ENCODE measurements around the gene SLC7A5. TPM values are rescaled to one million over a fixed set of nuclear protein-coding genes. Genes with fewer than 3 reads are reported as not detected.
"Not testable (repeated sequence)": the region's sequence is repeated elsewhere in the genome, so short reads cannot be mapped to it uniquely, and the experiment has no call there.

The SLC7A5 gene
- total RNA-seq, 2 donors from 2014 or later = 130 to 233 TPM

DNA sequence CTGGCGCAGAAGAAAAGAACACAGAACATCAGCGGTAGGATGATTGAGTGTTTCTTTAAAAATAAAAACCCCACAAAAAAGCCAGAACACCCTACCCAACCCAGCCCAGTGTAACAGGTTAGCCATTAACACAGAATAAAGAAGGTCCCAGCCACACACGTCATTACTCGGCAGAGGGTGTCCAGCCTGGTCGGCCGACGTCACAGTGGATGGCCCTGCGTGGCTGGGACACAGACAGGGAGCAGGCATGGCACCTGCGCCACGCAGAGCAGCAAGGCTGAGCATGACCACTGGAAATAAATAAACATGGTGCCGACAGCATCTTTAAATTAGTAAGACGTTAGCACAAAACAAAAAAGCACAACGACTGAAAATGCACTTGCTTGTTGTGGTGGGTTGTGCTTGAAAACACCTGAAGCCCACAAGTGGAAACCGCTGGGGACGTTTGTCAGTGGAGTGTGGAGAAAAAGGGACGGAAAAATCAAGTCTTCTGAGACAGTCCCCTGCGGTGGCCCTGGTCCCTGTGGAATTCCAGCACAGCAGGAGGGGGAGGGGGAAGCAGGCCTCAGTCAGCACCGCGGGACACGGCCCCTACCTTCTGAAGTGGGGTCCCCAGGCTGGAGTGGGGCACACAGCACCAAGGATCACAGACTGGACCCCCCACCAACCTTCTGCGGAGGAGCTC lies 39.2 kb downstream of the SLC7A5 start:
- Mint-ChIP-seq H3K27ac (peak overlapping the region; percentile 46), H3K4me1 (no peaks in the 10 kb centered on the region)
- ATAC-seq (replicated peaks) = no peak

DNA sequence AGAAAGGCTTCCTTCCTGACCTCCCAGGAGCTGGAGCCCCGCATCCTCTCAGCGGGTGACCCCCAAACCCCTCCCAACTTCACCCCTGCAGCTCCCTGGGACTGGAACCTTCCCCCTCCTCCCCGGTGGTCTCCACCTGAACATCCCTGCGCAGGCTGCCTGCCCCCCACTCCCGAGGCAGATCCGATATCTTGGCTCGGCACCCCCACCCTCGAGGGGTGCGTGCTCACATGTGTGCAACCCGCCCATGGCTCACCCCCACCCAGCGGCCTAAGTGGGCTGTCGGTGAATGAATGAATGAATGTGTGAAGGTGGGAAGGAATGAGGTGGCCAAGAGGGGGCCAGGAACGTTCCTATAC lies 39.7 kb downstream of the SLC7A5 start:
- no peak for ATAC-seq (replicated peaks)
- H3K27ac Mint-ChIP-seq = peak overlapping the region; percentile 46
- no peaks in the 10 kb centered on the region for H3K4me1 Mint-ChIP-seq
- H3K27me3 Mint-ChIP-seq = no peaks in the 10 kb centered on the region
- H3K9me3 Mint-ChIP-seq = no peaks in the 10 kb centered on the region
- H3K36me3 Mint-ChIP-seq (ENCODE audit: low read depth) = peaks cover 52% of the 10 kb centered on the region
- H3K4me3 Mint-ChIP-seq = no peak overlapping the region

More for the DNA sequence above, 39.2 kb downstream of the SLC7A5 start:
- no peaks in the 10 kb centered on the region for H3K27me3 Mint-ChIP-seq
- H3K9me3 Mint-ChIP-seq = no peaks in the 10 kb centered on the region
- H3K36me3 Mint-ChIP-seq (ENCODE audit: low read depth) = peaks cover 57% of the 10 kb centered on the region
- no peak overlapping the region for H3K4me3 Mint-ChIP-seq

DNA sequence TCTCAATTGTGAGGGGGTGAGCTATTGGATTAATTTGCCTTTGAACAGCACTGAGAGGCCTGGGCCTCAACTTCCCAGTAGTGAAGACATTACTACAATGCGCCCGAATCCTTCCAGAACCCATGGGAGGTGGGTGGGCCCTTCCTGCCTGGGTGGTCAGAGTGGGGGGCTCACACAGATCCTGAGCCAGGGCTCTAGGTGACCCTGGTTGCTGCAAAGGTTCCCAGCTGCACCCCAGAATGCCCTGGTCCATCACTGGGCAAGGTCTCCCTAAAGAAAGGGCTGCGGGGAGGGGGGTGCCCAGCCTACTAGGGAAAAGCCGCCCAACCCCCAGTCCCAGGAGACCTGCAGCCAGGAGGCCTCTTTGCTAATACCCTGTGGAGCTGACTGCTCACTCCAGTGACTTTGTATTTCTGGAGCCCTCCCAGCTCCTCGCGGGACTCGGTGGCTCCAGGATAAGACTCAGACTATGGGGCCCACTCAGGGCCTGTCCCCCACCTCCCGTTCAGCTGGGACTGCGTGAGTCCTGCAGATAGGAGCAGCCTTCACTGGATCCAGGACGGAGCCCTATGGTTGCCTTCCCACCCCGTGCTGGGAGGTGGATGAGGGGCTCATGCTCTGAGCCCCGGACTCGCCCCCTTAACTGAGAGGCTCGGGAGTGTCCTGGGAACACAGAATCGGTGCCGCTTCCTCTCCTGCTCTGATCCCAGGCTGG lies 40.2 kb downstream of the SLC7A5 start:
- no peaks in the 10 kb centered on the region for H3K9me3 Mint-ChIP-seq
- no peaks in the 10 kb centered on the region for H3K4me1 Mint-ChIP-seq
- H3K4me3 Mint-ChIP-seq = no peak overlapping the region
- no peaks in the 10 kb centered on the region for H3K27me3 Mint-ChIP-seq
- no peak for ATAC-seq (replicated peaks)
- H3K27ac Mint-ChIP-seq = no peak overlapping the region
- H3K36me3 Mint-ChIP-seq (ENCODE audit: low read depth) = peaks cover 47% of the 10 kb centered on the region

DNA sequence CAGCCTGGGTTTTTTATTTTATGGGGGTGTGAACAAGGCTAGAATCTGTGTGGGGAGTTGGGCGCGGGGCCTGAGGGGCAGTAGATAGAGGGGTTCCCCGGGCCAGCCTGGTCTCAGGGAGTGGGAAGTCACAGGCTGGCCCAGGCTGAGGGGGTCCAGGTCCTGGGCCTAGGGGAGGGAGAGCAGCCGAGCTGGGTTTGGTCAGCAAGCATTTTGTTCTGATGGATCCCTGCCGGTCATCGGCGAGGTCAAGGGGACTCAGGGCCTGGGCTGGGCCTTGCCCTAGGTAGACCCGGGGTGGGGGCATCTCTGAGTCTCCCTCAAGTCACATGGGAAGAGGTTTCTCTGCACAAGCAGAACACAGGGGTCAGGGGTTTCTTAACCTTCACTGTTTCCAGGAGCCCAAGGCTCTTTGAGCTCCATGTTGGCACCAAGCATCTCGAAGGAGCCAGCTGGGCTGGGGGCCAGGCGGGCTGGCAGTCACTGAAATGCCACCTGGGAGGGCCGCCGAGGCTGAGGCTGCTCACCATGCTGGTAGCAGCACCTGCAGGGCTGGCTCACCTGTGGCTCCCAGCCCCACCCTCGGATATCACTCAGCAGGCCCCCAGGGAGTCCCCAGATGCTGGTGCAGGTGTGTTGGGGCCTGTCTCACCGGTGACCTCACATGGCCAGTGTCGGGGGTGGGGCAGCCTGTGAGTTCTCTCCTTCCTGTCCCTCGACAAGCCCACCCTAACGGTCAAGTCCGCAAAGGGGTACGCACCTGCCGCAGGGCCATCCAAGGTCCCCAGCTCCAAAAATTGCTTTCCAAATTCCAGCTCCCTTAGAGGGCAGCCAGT lies 41.0 kb downstream of the SLC7A5 start:
- H3K4me1 Mint-ChIP-seq = no peaks in the 10 kb centered on the region
- H3K9me3 Mint-ChIP-seq = no peaks in the 10 kb centered on the region
- peak overlapping the region; percentile 74 for H3K27ac Mint-ChIP-seq
- peak; percentile 25 for ATAC-seq (replicated peaks)
- no peak overlapping the region for H3K4me3 Mint-ChIP-seq
- H3K27me3 Mint-ChIP-seq = no peaks in the 10 kb centered on the region
- H3K36me3 Mint-ChIP-seq (ENCODE audit: low read depth) = peaks cover 39% of the 10 kb centered on the region

DNA sequence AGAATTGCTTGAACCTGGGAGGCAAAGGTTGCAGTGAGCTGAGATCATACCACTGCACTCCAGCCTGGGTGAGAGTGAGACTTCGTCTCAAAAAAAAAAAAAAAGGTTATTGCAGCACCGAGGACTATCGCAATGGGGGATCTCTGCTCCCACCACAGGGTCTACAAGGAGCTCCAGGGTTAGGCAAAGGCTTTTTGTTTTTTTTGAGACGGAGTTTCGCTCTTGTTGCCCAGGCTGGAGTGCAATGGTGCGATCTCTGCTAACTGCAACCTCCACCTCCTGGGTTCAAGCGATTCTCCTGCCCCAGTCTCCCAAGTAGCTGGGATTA lies 41.8 kb downstream of the SLC7A5 start:
- H3K36me3 Mint-ChIP-seq (ENCODE audit: low read depth) = peaks cover 32% of the 10 kb centered on the region
- H3K9me3 Mint-ChIP-seq; H3K4me1 Mint-ChIP-seq; ATAC-seq (replicated peaks); H3K27me3 Mint-ChIP-seq; H3K4me3 Mint-ChIP-seq: not testable (repeated sequence)
- H3K27ac Mint-ChIP-seq = peak overlapping the region; percentile 74

DNA sequence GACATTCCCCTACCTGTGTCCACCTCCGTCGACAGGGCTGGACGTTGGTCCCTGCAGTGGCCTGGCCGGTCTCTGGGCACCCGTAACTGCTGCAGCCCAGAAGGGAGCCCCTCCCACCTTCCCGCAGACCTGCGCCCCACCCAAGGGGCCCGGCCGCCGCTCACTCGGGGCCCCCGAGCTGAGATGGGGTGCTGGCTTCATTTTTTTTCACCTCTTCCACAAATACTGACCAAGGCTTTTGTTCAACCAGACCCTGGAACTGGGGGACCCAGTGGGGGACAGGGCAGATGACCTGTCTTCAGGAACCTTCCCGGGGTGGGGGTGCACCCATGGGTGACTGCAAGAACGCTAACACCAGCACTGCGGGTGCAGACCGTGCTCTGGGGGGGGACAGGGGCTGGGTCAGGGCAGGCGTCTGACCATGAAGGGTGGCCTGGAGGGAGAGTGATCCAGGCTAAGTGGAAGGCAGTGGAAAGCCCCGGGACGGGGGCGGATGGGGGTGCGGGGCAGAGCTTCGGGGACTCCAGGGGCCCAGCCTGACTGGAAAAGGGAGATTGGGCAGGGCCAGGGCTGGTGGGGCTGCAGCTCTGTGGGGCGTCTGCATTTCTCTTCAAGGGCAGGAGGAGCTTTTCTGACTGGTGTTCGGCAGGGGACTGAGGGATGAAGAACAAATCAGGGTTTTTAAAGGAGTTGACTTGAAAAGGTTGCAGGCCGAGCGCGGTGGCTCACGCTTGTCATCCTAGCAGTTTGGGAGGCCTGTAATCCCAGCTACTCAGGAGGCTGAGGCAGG lies 42.3 kb downstream of the SLC7A5 start:
- no peak overlapping the region for H3K4me3 Mint-ChIP-seq
- ATAC-seq (replicated peaks) = peak; percentile 5
- peaks cover 26% of the 10 kb centered on the region for H3K36me3 Mint-ChIP-seq (ENCODE audit: low read depth)
- no peak overlapping the region for H3K27ac Mint-ChIP-seq
- H3K4me1 Mint-ChIP-seq = no peaks in the 10 kb centered on the region
- H3K9me3 Mint-ChIP-seq = no peaks in the 10 kb centered on the region
- H3K27me3 Mint-ChIP-seq = no peaks in the 10 kb centered on the region

DNA sequence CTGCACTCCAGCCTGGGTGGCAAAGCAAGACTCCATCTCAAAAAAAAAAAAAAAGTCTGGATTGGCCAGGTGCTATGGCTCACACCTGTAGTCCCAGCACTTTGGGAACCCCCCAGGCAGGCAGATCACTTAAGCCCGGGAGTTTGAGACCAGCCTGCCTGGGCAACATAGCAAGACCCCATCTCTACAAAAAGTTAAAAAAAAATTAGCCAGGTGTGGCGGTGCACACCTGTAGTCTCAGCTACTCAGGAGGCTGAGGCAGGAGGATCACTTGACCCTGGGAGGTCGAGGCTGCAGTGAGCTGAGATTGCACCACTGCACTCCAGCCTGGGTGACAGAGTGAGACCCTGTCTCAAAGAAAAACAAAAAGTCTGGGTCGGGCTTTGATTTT lies 42.9 kb downstream of the SLC7A5 start:
- H3K4me3 Mint-ChIP-seq; H3K27ac Mint-ChIP-seq; H3K4me1 Mint-ChIP-seq; H3K9me3 Mint-ChIP-seq; H3K27me3 Mint-ChIP-seq; ATAC-seq (replicated peaks): not testable (repeated sequence)
- peaks cover 20% of the 10 kb centered on the region for H3K36me3 Mint-ChIP-seq (ENCODE audit: low read depth)

DNA sequence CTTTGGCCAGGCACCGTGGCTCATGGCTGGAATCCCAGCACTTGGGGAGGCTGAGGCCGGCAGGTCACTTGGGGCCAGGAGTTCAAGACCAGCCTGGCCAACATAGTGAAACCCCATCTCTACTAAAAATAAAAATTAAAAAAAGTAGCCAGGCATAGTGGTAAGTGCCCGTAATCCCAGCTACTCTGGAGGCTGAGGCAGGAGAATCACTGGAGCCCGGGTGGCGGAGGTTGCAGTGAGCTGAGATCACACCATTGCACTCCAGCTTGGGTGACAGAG lies 43.5 kb downstream of the SLC7A5 start:
- not testable (repeated sequence) for H3K27me3 Mint-ChIP-seq; ATAC-seq (replicated peaks); H3K27ac Mint-ChIP-seq; H3K4me1 Mint-ChIP-seq; H3K9me3 Mint-ChIP-seq; H3K4me3 Mint-ChIP-seq
- H3K36me3 Mint-ChIP-seq (ENCODE audit: low read depth) = peaks cover 14% of the 10 kb centered on the region

DNA sequence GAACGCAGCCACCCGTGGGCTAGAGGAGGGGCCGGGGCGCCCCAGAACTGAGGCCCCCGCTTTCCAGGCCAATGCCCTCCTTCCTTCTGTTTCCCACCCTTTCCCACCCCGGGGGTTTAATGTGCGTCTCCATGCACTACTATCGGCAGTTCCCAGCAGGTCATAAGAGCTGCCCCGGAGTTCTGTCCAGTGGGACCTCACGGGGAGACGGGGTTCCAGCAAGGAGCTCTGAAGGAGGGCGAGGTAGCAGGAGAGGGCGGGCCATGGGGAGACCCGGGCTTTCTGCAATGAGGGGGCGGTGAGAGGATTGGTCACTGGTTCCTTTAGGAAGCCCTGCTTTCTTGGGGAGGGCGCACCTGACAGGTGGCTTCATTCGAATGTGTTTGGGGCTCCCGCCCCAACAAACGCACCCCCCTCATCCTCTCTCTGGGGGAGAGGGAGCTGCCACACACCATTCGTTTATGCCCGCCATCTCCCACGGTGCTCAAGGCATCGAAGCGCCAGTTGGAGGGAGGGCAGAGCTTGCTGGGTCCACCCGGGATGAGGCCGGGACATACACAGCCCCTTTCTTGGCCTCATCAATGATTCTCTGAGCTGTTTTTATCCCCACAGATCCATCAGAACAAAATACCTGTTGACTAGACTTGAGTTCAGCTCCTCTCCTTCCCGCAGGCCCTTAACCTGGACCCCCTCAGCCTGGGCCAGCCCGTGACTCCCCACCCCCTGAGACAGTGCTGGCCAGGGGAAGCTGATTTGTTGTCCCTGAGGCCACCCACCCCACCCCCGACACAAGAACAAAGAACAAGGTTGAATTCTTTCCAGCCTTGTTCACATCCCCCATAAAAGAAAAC lies 44.1 kb downstream of the SLC7A5 start:
- H3K27me3 Mint-ChIP-seq = no peaks in the 10 kb centered on the region
- H3K4me1 Mint-ChIP-seq = no peaks in the 10 kb centered on the region
- no peak for ATAC-seq (replicated peaks)
- H3K4me3 Mint-ChIP-seq = no peak overlapping the region
- no peak overlapping the region for H3K27ac Mint-ChIP-seq
- no peaks in the 10 kb centered on the region for H3K9me3 Mint-ChIP-seq
- peaks cover 8% of the 10 kb centered on the region for H3K36me3 Mint-ChIP-seq (ENCODE audit: low read depth)

DNA sequence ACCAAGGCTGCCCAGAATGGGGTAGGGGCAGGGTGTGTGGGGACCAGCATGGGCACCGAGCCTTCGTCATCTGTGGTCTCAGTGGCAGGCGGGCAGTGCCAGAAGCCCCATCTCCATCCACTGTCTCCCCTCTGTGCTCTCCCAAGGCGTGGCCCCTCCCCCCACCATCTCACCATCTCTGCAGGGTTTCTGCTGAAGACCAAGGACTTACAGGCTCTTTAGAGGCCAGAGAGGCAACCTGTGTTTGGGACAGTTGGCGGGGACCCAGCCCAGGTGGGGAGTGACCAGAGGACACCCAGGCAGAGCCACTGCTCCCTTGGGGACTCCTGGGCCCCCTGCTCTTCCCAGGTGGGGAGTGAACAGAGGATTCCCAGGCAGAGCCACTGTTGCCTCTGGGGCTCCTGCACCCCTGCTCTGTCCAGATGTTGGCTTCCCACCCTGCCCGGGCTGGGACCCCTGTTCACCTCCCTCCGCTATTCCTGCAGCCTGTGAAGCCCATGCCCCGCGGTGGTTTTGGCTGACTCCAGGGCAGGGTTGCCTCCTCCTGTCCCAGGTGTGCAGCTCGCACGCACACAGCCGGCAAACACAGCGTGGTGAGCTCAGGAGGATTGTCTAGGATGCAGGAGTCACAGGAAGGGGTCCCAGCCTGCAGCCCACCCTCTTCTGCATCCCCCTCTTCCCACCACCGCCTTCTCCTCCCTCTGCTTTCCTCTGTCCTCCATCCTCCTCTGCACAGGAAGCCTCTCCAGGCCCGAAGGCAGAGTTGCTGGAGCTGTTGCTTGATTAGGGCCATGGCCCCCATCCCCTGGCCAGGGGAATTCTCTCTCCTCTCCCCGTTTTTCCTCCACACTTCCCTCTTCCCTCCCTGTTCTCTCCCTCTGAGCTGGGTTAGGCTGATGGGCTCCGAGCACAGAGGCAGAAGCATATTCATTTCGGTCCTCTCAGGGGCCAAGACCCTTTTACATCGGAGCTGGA lies 45.0 kb downstream of the SLC7A5 start:
- Mint-ChIP-seq H3K36me3 (ENCODE audit: low read depth) (no peaks in the 10 kb centered on the region), H3K4me3 (no peak overlapping the region), H3K4me1 (no peaks in the 10 kb centered on the region)

DNA sequence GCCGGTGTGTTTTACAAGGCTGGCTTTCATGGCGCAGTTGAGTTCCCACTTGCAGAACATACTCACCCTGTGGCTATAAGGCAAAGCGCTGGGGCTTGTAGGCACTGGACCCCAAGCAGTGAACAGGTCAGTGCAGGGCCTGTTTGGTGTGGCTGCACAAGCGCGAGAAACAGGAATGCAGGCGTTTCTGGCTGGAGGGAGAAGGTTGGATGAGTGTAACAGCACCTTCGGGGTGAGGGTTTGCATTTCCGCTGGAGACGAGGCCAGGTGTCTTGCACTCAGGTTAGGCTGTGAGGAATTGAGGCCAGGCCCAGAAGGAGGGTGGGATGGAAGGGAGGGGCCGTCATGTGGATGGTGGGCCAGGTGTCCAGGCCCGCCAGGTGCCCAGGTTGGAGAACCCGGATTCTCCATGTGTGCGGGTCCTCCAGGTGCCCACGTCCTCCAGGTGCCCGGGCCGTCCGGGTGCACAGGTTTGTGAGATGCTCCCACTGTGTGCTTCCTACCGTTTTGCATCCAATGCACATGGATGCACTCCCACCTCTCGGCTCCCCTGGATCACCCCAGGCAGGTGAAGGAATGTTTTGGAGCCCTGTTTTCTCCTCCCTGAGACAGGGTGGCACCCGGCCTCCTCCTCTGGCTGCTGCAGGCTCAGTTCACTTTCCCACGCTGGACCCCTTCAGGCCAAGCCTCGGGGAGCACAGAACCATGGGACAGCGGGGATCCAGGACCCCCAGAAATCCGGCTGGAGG lies 46.0 kb downstream of the SLC7A5 start:
- H3K27ac Mint-ChIP-seq = no peak overlapping the region

More for the DNA sequence above, 45.0 kb downstream of the SLC7A5 start:
- no peak overlapping the region for H3K27ac Mint-ChIP-seq
- no peaks in the 10 kb centered on the region for H3K9me3 Mint-ChIP-seq
- ATAC-seq (replicated peaks) = no peak
- no peaks in the 10 kb centered on the region for H3K27me3 Mint-ChIP-seq

DNA sequence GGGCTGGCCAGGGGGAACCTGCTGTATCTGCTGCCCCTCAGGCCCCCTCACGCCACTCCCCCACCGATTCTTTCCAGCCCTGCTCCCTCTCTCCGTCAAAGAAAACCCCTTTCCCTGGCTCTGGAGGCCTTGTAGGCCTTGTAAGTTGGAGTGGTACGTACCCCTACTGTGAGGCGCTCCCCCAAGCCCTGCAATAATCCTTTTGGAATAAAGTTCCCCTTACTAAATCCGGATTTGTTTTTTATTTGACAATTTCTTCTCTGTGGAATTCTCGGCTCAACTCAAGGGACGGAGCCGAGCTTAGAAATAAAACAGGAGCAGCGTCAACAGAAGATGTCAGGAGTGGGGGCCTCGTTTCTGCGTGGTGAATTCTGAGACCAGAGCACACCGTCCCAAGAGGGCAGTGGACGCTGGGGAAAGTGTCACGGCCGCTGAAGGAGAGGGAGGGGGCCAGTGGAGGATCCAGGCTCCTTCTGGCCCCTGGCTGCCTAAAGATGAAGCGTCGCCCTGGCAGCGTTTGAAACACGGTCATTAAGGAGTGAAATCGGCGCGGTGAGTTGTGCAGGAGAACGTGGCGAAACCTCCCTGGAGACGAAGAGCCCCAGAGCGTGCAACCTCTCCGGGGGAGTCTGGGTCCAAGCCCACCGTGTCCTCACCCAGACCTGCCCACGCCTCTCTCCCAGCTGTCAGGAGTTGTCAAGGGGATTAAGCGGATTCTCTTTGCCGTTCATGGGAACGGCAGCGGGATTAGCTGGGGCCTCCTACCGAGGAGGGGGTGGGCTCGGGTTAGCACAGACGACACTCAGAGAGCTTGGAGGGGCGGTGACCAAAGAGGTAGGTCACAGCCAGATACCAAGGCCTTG lies 47.0 kb downstream of the SLC7A5 start:
- ATAC-seq (replicated peaks) = no peak
- Mint-ChIP-seq H3K27me3 (no peaks in the 10 kb centered on the region), H3K4me1 (no peaks in the 10 kb centered on the region), H3K27ac (no peak overlapping the region), H3K9me3 (no peaks in the 10 kb centered on the region), H3K4me3 (no peak overlapping the region), H3K36me3 (ENCODE audit: low read depth) (no peaks in the 10 kb centered on the region)

More for the DNA sequence above, 46.0 kb downstream of the SLC7A5 start:
- no peaks in the 10 kb centered on the region for H3K4me1 Mint-ChIP-seq
- no peak for ATAC-seq (replicated peaks)
- no peaks in the 10 kb centered on the region for H3K9me3 Mint-ChIP-seq
- no peaks in the 10 kb centered on the region for H3K36me3 Mint-ChIP-seq (ENCODE audit: low read depth)
- H3K27me3 Mint-ChIP-seq = no peaks in the 10 kb centered on the region
- H3K4me3 Mint-ChIP-seq = no peak overlapping the region
